HepG2 (cell line): ENCODE results near the gene ERBB4. TPM values are rescaled to one million over a fixed set of nuclear protein-coding genes. Genes with fewer than 3 reads are reported as not detected.
"Not testable (repeated sequence)": the region's sequence is repeated elsewhere in the genome, so short reads cannot be mapped to it uniquely, and the experiment has no call there.

Experiments used
- ATAC-seq: fragments of 200-7000 bp; cut with Tn5 transposase; 3 replicates; pipeline ENCODE4 v1.9.1; 2020; ENCODE audit warnings: mild to moderate bottlenecking, moderate library complexity
- BruUV-seq: library from RNA; stranded (reverse); fragments of 400-500 nt; replicated peaks from 2 replicates; lab custom pipeline; 2021; lab: Mats Ljungman, UMichigan
- CTCF ChIA-PET: fragments of 300-600 bp; formaldehyde crosslinking; extraction: SDS; loops from one replicate; lab custom pipeline; 2021; ENCODE audit warnings: low total read pairs, inconsistent platforms, low intra/inter-chr PET ratio; lab: Yijun Ruan, JAX
- POLR2A ChIA-PET: fragments of 350-600 bp; sonication (Branson Sonifier 250); formaldehyde crosslinking; loops from one replicate; lab custom pipeline; 2020; ENCODE audit warnings: antibody characterized with exemption, inconsistent platforms; lab: Yijun Ruan, JAX
- DNase-seq: peaks from one replicate; pipeline ENCODE4 v3.0.0-alpha.2; 2015; ENCODE audit warnings: low spot score
- FAIRE-seq: peaks from 3 replicates; lab custom pipeline; 2011; peaks lifted over from hg19 to GRCh38; lab: Jason Lieb, UNC
- H2AFZ ChIP-seq: one replicate; pipeline ENCODE4 v1.6.1; 2011; ENCODE audit warnings: low read length, inconsistent platforms
- H3K27ac ChIP-seq: fragments of 300-600 bp; 3 replicates; pipeline ENCODE4 v1.8.0; 2011; ENCODE audit warnings: mixed run types, mild to moderate bottlenecking, mixed read lengths, low read length, inconsistent platforms; ENCODE audit not compliant: insufficient read depth; ENCODE audit errors: extremely low read length
- H3K27me3 ChIP-seq, 2 experiments: fragments of 200-600 bp in 1 of 2; 2 replicates in 1 of 2; 3 replicates in 1 of 2; pipeline versions ENCODE4 v1.6.0 to v1.8.0; 2011; ENCODE audit warnings: low read length in 2 of 2, mild to moderate bottlenecking in 2 of 2, moderate library complexity in 2 of 2, inconsistent platforms in 1 of 2; ENCODE audit not compliant: insufficient read depth in 2 of 2, control insufficient read depth in 1 of 2
- H3K36me3 ChIP-seq, 2 experiments: fragments of 200-600 bp in 1 of 2; replicated peaks in 1 of 2; 2 replicates in 1 of 2; 3 replicates in 1 of 2; pipeline versions ENCODE4 v1.5.1 to v1.8.0; 2011; ENCODE audit warnings: low read length in 2 of 2, inconsistent platforms in 1 of 2; ENCODE audit not compliant: insufficient read depth in 2 of 2, control insufficient read depth in 1 of 2
- H3K4me1 ChIP-seq: 2 replicates; pipeline ENCODE4 v1.5.1; 2012; ENCODE audit warnings: low read length, inconsistent platforms; ENCODE audit not compliant: insufficient read depth
- H3K4me2 ChIP-seq: 2 replicates; pipeline ENCODE4 v1.6.0; 2011; ENCODE audit warnings: low read depth, low read length, inconsistent platforms
- H3K4me3 ChIP-seq, 3 experiments: fragments of 200-600 bp in 1 of 3; sonication (generic), shearing (Covaris generic) in 1 of 3; replicated peaks in 1 of 3; 2 replicates each; pipeline ENCODE4 v1.5.1; 2011 to 2016; ENCODE audit warnings: low read length in 3 of 3, inconsistent platforms in 2 of 3, low read depth in 2 of 3, mild to moderate bottlenecking in 2 of 3, control low read depth in 1 of 3, mixed read lengths in 1 of 3; ENCODE audit not compliant: insufficient read depth in 1 of 3
- H3K79me2 ChIP-seq: one replicate; pipeline ENCODE4 v1.6.1; 2011; ENCODE audit warnings: low read length, inconsistent platforms; ENCODE audit not compliant: insufficient read depth
- H3K9ac ChIP-seq: 2 replicates; pipeline ENCODE4 v1.6.0; 2011; ENCODE audit warnings: mild to moderate bottlenecking, low read depth, low read length, inconsistent platforms; ENCODE audit not compliant: insufficient read depth
- H3K9me3 ChIP-seq: 2 replicates; pipeline ENCODE4 v1.5.1; 2012; ENCODE audit warnings: mild to moderate bottlenecking, low read length
- H4K20me1 ChIP-seq: 2 replicates; pipeline ENCODE4 v1.6.0; 2011; ENCODE audit warnings: inconsistent platforms, mild to moderate bottlenecking, low read length, moderate library complexity; ENCODE audit not compliant: insufficient read depth
- KLF6 ChIP-seq: IDR thresholded peaks from 2 replicates; pipeline ENCODE4 v1.8.0; 2016; ENCODE audit warnings: missing biosample characterization, missing genetic modification reagents
- ZNF350 ChIP-seq: sonication (generic); formaldehyde crosslinking; IDR thresholded peaks from 2 replicates; pipeline ENCODE4 v1.4.0; 2020; ENCODE audit warnings: mild to moderate bottlenecking, low read depth, missing genetic modification reagents, borderline replicate concordance
- ZNF549 ChIP-seq: sonication (generic); formaldehyde crosslinking; IDR thresholded peaks from 2 replicates; pipeline ENCODE4 v1.5.0; 2020; ENCODE audit warnings: missing genetic modification reagents
- ZUFSP ChIP-seq: sonication (generic); formaldehyde crosslinking; IDR thresholded peaks from 2 replicates; pipeline ENCODE4 v1.9.0; 2021; ENCODE audit warnings: missing genetic modification reagents, mild to moderate bottlenecking, borderline replicate concordance
- WGBS: methylation state at CpG from one replicate; pipeline ENCODE4 v1.1.6; 2017; ENCODE audit warnings: low lambda C conversion rate; 5-methylcytosine and 5-hydroxymethylcytosine counted together
- in situ Hi-C: cut with HindIII; loops from 2 replicates; pipeline ENCODE4 v1.10.0; 2017; ENCODE audit warnings: low pct_unique_long_range_greater_than_20kb; ENCODE audit not compliant: extremely low pct_ligation_motif_present
- intact Hi-C: fragments of 100-400 bp; cut with micrococcal nuclease; formaldehyde crosslinking; loops from one replicate; pipeline ENCODE4 v1.10.0; 2022; ENCODE audit not compliant: unreplicated experiment
- polyA plus RNA-seq, 8 experiments: library from polyadenylated mRNA; depleted of rRNA in 3 of 8; stranded (reverse) in 7 of 8; unstranded in 1 of 8; fragments of >200 nt; fragmentation: Illumina TruSeq in 4 of 8; extraction: Trizol in 4 of 8; gene quantifications; 2 replicates each; pipeline versions ENCODE4 v1.2.1 to v1.2.3, GENCODE V29; 2011 to 2016; ENCODE audit warnings: low read depth in 4 of 8, missing spikeins in 1 of 8, mixed read lengths in 1 of 8; ENCODE audit not compliant: insufficient read depth in 1 of 8
- total RNA-seq, 5 experiments: library from RNA; depleted of rRNA; stranded (reverse); fragments of >200 nt; fragmentation: Illumina TruSeq; extraction: Trizol; gene quantifications; 2 replicates each; pipeline ENCODE4 v1.2.3, GENCODE V29; 2016; ENCODE audit warnings: low read depth in 1 of 5

ERBB4 gene
- total and polyA plus RNA-seq, 2 of the 13 experiments (the other 11 are each of a cell fraction or from before 2014, with no cell fraction given) = not detected

- H4K20me1 ChIP-seq = no peaks in the 10 kb centered on the region
- H3K4me2 ChIP-seq = no peak overlapping the region
- no peaks in the 10 kb centered on the region for H3K9me3 ChIP-seq
- H3K79me2 ChIP-seq = no peaks in the 10 kb centered on the region
- in situ Hi-C loops = no loop called here
- ATAC-seq (no peak), DNase-seq (no peak), FAIRE-seq (no peak)
- no peaks in the 10 kb centered on the region for H3K27me3 ChIP-seq
- intact Hi-C loops = no loop called here
- H3K4me3 ChIP-seq = no peak overlapping the region
- H2AFZ ChIP-seq = no peak overlapping the region
- ChIA-PET POLR2A (no interaction called here), CTCF (no interaction called here)
- TF ChIP-seq ZUFSP (CRISPR knock-in tag) = no peak
- no peak for TF ChIP-seq ZNF549 (CRISPR knock-in tag)
- TF ChIP-seq ZNF350 (CRISPR knock-in tag) = no peak
- TF ChIP-seq KLF6 (CRISPR knock-in tag) = no peak
- BruUV-seq = no TSS peak
- WGBS = 0% methylated on average over 2 of the region's 2 CpGs
- H3K9ac ChIP-seq = no peak overlapping the region
- no peak overlapping the region for H3K27ac ChIP-seq
- H3K4me1 ChIP-seq = no peaks in the 10 kb centered on the region
- H3K36me3 ChIP-seq = no peaks in the 10 kb centered on the region
Observed at GRCh38 chr2:211598238-211598637, 940.4 kb downstream of the ERBB4 start.

- H3K4me3 ChIP-seq, CTCF ChIA-PET, H2AFZ ChIP-seq, H3K36me3 ChIP-seq, DNase-seq, H3K9ac ChIP-seq, FAIRE-seq, H4K20me1 ChIP-seq, H3K27me3 ChIP-seq, H3K4me1 ChIP-seq, H3K79me2 ChIP-seq, ATAC-seq, H3K9me3 ChIP-seq, H3K4me2 ChIP-seq, POLR2A ChIA-PET, H3K27ac ChIP-seq, in situ Hi-C loops, BruUV-seq, intact Hi-C loops: not testable (repeated sequence)
- 30% methylated on average over 12 of the region's 12 CpGs for WGBS
Observed at GRCh38 chr2:211592006-211592405, 946.6 kb downstream of the ERBB4 start.
